Middle frontal gyrus (tissue), 1 donor: ENCODE results near the gene CMTM3.
"Not testable (repeated sequence)": the region's sequence is repeated elsewhere in the genome, so short reads cannot be mapped to it uniquely, and the experiment has no call there.

Experiments used
- DNase-seq: peaks from one replicate; pipeline ENCODE4 v3.0.0-alpha.2; 2015; ENCODE audit warnings: low spot score; ENCODE audit errors: extremely low spot score

Gene CMTM3

DNA sequence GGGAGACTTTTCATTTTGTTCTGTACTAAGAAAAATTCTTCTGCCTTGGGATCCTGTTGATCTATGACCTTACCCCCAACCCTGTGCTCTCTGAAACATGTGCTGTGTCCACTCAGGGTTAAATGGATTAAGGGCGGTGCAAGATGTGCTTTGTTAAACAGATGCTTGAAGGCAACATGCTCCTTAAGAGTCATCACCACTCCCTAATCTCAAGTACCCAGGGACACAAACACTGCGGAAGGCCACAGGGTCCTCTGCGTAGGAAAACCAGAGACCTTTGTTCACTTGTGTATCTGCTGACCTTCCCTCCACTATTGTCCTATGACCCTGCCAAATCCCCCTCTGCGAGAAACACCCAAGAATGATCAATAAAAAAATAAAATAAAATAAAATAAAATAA, 27.1 kb downstream of the CMTM3 start:
- DNase-seq = not testable (repeated sequence)

DNA sequence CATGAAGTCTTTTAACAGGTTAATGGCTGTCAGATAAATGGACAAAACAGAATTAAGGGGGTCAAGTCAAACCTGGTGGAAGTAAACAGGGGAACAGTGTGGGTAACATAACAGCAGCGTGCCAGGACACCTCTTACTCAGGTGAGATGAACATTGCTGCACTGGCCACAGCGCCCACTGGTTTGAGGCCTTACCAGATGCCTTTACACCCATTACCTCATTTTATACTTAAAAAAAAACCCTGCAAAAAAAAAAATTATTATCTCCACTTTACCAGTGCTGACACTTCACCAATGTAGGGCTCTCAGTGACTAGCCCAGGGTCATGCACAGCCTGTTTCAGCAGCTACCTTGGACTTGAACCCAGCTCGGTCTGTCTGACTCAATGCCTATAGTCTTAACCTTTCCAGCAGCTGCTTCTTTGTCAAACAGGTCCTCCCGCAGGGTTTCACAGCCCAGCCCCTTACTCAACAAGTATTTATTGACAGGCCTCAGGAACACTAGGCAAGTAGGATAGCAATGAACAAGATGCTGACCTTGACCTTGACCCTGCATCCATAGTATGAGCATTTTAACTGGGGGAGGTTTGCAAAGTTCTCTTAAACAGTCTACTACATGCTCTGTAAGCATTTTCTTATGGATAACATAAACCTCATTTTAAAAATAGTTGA, 30.2 kb downstream of the CMTM3 start:
- no peak for DNase-seq

- no peak for DNase-seq
These were observed 30.9 kb downstream of the CMTM3 start for GRCh38 chr16:66635406-66635805.

- no peak for DNase-seq
These were observed 31.7 kb downstream of the CMTM3 start for GRCh38 chr16:66636199-66636598.

DNA sequence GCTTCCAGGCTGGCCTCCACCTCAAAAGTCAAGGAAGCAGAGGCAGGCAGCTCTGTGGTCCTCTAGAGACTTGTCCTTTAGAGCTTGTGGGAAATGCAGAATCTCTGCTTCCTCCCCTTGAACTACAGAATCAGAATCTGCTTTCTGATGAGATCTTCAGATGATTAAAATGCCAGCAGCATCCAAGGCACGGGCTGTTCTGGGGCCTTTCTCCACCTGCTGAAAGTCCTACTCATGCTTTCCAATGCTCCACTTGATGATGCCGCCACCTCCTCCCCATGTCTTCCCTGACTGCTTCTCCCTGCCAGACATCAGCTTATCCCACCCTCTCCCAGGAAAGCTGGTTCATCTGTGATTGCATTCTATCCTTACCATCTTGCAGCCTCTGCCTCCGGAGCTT, 33.3 kb downstream of the CMTM3 start:
- no peak for DNase-seq

DNA sequence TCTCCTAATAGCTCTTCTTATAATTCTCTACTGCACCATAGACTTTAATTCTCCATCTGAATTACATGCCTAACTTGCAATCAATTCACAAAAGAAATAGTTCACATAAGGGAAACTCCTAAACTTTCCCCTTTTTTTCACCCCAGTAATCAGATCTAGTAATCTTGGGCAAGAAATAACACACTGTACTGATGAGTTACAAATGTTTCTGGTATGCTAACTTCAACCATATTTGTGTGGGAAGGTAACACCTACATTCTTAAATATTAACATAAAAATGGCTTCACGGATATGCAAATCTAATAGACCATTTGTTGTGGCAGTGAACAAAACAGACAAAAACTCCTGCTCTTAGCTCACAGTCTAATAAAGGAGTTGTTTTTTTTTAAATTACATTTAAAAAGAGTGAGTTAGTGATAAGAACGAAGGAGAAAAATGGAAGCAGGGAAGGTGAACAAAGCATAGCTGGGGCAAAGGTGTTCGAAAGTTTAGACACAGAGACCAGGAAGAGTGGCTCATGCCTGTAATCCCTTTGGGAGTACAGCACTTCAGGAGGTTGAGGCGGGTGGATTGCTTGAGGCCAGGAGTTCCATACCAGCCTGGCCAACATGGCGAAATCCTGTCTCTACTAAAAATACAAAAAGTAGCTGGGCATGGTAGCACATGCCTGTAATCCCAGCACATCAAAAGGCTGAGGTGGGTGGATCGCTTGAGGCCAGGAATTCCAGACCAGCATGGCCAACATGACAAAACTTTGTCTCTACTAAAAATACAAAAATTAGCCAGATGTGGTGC, 34.8 kb downstream of the CMTM3 start:
- no peak for DNase-seq

GRCh38 chr16:66640724-66641314, 36.3 kb downstream of the CMTM3 start:
- DNase-seq = no peak

GRCh38 chr16:66641387-66641786, 36.9 kb downstream of the CMTM3 start:
- no peak for DNase-seq

GRCh38 chr16:66647866-66648265, 43.4 kb downstream of the CMTM3 start:
- DNase-seq = no peak

GRCh38 chr16:66649167-66649566, 44.7 kb downstream of the CMTM3 start:
- no peak for DNase-seq

- DNase-seq = no peak
These were observed 45.2 kb downstream of the CMTM3 start for GRCh38 chr16:66649636-66650205.

GRCh38 chr16:66650707-66651473, 46.4 kb downstream of the CMTM3 start:
- DNase-seq = peak; percentile 91

DNA sequence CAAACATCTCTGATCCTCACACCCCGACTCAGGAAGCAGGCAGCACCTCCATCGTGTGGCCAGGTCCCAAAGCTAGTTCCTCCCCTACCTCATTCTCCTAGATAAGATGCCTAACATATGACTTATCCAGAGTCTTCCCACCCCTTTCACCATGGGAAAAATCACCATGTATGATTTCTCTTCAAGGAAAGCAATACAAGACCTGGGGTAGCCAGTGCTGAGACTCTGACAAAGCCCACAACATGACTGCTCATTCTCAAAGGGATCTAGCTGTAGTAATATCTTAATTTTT, 46.9 kb downstream of the CMTM3 start:
- no peak for DNase-seq

- DNase-seq = no peak
These were observed 47.5 kb downstream of the CMTM3 start for GRCh38 chr16:66651965-66652364.

- DNase-seq = no peak
These were observed 48.3 kb downstream of the CMTM3 start for GRCh38 chr16:66652661-66653360.

DNA sequence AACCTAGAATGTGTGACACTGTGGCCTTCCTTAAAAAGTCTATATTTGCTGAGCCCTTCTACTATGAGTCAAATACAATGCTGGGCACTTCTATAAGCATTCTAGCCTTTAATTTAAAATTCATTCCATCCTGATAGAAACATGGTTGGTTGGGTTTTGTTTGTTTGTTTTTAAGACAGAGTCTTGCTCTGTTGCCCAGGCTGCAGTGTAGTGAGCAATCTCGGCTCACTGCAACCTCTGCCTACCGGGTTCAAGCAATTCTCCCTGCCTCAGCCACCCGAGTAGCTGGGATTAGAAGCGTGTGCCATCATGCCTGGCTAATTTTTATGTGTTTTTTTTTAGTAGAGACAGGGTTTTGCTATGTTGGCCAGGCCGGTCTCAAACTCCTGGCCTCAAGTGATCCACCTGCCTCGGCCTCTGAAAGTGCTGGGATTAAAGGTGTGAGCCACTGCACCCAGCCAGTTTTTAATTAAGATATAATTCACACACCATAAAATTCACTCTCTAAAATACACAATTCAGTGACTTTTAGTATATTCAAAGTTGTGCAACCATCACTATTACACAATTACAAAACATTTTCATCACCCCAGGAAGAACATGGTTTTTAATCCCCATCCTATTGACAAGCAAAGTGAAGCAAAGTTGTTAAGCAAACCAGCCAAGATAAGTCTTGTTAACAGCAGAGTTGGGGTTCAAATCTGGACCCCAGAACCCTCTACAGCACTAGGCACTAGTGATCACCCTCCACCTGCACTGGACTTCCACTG, 49.3 kb downstream of the CMTM3 start:
- DNase-seq = no peak

DNA sequence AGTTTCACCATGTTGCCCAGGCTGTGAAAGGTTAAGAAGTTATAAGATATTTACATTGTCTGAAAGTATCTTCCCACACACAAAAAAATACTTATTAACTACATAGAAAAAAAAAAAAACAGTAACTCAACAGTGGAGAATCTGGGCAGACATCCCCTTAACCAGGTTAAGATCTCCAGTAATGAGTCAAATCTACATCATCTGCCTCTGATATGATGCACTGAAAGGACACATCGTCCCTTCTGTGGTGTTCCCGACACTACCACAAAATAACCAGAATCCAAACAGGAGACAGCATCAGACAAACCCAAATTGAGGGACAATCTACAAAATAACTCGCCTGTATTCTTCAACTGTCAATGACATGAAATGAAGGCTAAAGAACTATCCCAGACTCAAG, 52.0 kb downstream of the CMTM3 start:
- no peak for DNase-seq

- DNase-seq = no peak
These were observed 53.8 kb downstream of the CMTM3 start for GRCh38 chr16:66658143-66658859.

DNA sequence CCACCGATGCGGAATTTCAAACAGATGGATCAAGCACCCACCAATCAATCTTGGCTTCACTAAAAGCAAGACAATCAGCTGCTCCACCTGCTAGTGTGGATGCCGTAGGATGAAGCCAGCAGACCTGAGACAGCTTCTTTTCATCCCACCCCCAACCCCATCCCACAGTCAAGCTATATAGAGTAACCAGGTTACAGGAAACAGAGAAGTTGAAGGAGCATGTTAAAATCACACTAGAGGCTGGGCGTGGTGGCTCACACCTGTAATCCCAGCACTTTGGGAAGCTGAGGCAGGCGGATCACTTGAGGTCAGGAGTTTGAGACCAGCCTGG, 54.3 kb downstream of the CMTM3 start:
- no peak for DNase-seq
